NCI-H1694 (cell line): Measurements from ENCODE around the gene GNS.
"Not testable (repeated sequence)": the region's sequence is repeated elsewhere in the genome, so short reads cannot be mapped to it uniquely, and the experiment has no call there.

Experiments used
- DNase-seq: peaks from one replicate; lab custom pipeline; 2025; lab: John Stamatoyannopoulos, UW

Gene GNS

DNA sequence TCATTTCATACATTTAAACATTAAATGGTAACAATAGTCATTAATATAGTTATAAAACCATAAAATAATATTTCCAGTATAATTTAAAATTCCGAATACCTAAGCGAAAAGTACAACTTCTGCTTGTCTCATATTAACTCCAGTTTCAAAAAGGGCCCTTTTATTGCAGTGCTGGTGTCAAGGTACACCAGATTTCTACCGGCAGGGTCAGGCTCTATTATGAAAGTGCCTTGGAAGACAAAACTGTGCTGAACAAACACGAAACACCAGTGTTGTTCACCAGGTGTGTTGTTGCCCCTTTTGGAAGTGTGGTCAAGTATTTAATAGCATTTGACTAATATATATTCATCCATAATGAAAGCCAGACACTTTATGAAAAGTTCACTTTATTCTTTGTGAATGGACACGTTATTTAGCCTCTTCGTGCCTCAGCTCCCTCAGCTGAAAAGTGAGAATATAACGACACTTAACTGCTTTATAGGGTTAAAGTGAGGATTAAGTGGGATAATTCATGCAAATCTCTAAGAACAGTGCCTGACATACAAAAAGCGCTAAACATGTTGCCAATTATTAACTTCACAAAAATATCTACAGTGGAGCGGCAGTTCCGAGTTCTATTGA, 20.3 kb upstream of the GNS start:
- no peak for DNase-seq

- DNase-seq, result not testable (repeated sequence)
Observed at GRCh38 chr12:64775147-64775736, 16.0 kb upstream of the GNS start.

DNA sequence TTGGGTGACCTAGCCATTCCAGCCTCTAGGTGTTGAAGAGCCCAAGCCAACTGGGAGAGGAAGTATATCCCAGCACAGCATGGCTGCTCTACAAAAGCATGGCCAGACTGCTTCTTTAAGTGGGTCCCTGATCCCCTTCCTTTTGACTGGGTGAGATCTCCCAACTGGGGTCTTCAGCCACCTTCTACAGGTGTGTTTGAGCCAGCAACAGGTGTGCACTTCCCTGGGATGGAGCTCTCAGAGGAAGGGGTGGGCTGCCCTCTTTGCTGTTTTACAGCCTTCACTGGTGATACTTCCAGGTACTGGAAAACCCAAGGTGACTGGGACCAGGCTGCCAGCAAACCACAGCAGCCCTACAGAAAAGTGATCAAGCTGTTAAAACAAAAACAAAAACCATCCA, 14.2 kb upstream of the GNS start:
- DNase-seq, result no peak

DNA sequence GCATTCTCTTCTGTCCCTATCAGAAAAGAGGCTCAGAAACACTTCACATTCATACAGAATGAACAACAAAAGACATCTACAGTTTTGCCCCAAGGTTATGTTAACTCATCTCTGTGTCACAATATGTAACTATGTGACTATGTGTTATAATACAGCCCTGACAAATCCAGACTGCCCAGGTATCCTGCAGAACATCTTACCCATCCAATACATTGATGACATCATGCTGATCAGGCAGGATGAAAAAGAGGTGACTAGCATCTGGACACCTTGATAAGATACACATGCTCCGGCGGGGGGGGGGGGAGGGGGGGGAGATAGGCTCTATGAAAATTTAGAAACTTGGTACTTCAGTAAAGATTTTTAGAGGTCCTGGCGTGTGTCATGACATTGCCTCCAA, 8.3 kb upstream of the GNS start:
- no peak for DNase-seq

DNA sequence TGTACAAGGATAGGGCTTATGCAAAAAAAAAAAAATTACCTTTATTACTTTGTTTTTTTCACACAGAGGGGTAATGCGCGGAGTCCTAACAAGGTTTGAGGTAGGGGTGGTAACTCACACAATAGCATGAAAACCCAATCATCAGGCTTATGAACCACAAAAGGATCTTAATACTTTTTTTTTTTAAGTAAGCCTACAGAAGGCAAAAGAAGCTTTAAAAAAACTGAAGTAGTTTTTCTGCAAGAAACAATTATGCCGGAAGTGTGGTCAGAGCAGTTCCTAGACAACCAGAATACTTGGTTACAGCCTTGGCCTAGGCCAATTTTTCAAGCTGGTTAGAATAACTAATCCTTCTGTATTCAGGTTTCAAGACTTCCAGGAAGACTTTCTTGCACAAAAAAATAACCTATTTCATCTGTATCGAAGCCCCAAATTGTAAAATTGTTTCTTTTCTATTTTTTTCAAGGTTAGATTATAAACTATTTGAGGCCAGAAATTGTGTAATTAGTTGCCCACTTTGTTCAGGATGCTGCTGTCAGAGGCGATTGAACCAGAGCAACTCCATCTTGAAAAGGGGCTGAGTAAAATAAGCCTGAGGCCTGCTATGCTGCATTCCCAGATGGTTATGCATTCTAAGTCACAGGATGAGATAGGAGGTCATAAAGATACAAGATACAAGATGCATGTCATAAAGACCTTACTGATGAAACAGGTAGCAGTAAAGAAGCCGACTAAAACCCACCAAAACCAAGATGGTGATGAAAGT, 1.8 kb upstream of the GNS start:
- no peak for DNase-seq

DNA sequence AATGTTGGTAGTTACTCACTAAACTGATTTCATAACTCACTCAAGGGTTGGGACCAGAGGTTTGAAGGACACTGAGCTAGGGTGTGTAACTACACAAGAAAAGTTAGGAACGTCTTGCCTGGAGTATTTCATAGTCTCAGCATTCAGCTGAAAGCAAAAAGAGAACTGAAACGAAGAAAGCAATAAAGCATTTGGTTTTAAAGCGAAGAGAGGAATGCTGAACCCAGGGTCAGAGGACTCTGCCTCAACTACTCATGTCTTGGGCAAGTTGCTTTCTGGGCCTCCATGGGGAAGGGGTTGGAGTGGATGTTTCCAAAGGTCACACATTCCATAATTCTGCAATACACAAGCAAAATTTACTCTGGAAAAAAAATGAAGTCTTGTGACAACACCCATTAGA, 1.4 kb downstream of the GNS start:
- DNase-seq, result no peak

DNA sequence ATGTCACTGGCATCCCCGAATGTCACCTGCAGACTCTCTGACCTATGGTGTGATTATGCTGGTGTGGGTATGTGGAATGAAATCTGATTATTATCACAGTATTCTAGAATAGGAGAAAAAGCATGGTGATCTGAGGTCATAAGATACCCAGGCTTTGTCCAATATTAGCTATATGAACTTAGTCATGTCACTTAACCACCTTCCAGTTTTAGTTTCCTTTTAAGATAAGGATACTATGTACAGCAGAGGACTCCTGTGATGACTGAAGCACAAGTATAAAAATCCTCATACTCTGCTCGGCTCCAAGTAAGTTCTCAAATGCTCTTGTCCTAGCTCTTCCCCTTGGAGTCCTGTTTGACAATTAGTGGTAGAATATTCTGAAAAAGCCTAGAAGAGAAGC, 2.8 kb downstream of the GNS start:
- DNase-seq, result no peak

DNA sequence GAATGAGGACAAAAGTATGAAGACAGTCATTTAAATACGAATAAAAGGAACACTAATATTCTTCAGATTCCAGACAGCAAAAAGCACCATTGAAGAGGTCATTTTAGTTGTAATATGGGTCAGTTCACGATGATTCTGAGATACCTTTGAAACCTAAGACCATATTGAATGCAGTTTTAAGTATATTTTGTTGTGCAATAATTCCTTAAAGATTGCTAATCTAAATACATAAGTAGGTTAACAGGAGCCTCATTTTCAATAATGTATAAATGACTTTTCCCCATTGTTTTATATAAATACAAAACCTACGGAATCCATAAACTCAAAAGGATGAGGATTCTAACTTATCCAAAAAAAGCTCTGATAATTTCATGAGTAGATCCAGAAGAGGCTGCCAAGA, 5.8 kb downstream of the GNS start:
- no peak for DNase-seq

DNA sequence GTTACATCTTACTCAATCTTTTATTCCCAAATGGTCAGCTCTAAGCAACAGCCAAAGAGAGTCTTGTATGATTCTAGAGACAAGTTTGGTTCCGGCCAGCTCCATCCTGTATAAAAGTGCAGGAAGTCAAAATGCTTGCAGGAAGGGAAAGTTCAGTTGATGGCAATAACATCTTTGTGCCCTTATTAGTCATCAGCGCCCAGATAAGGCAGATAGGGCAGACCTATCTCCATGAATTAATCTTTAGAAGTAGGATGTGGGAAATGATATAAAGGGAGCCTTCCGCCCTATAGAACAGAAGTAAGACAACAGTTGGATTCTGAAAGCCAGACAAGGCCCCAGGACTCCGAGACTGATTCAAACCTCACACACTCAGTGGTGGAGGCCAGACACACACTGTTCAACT, 6.4 kb downstream of the GNS start:
- no peak for DNase-seq

DNA sequence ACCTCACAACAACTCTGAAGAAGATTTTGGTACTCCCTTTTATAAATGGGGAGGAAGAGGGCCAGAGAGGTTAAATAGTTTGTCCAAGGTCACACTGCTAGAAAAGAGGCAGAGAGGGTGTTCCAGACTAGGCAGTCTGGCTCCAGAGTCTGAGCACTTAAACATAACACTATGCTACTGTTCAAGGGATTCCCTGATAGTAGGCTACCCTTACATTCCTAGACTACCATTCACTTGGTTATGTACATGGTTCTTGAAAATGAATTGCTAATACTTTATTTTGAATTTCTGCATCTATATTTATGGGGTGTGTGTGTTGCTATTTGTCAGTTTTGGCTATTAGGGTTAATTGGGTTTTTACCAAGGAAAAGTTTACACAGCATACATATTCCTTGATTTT, 7.2 kb downstream of the GNS start:
- DNase-seq, result no peak

DNA sequence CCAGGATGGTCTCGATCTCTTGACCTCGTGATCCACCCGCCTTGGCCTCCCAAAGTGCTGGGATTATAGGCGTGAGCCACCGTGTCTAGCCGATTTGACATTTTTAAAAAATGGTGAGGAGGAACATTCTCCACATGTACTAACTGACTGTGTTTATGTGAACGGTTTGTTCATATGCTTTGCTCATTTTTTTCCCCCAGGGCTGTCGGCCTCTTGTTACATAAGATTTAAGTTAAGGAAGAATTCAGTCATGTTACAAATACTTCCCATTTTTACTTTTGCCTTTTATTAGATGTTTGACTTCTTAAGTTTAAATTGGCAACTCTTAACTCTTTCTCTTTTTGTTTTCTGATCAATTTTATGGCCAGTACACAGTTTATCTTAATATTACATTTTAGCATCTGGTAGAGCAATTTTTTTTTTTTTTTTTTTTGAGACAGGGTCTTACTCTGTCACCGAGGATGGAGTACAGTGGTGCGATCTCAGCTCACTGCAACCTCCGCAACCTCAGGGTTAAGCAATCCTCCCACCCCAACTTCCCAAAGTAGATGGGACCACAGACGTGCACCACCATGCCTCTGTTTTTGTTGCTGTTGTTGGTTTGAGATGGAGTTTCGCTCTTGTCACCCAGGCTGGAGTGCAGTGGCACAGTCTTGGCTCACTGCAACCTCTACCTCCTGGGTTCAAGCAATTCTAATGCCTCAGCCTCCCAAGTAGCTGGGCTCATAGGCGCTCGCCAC, 9.6 kb downstream of the GNS start:
- no peak for DNase-seq

DNA sequence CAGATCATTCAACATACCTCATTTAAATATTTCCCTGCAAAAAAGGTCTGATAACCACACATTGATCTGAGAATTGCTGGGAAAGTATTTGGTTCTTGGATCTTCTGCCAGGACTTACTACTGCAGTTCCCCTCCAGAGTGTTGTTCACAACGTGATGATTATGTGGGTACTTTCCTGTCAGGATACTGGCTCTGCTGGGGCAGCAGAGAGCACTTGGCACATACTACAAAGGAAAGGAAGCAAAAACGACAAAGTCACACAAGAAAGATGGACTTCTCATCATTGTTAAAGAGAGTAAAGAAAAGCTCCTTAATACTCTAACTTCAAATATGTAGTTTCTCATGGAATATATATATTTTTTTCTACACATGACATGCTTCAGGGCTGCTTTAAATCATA, 11.5 kb downstream of the GNS start:
- no peak for DNase-seq

DNA sequence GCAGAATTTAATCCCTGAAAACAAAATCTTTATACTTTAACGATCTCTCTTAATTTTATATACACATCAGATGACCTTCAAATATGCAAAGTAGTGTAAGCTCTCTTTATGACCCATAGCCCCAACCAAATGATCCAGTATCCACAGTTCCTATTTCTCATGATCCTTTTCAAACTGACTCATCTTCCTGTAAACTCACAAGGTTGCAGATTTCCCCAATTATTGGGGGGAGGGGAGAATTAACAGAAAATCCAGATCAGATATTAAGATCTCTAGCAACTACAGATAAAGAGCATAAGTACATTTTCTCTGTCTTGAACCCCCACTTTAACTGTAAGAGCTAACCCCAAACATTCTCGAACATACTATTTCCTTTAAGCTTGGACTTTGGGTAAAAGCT, 12.5 kb downstream of the GNS start:
- DNase-seq, result no peak

DNA sequence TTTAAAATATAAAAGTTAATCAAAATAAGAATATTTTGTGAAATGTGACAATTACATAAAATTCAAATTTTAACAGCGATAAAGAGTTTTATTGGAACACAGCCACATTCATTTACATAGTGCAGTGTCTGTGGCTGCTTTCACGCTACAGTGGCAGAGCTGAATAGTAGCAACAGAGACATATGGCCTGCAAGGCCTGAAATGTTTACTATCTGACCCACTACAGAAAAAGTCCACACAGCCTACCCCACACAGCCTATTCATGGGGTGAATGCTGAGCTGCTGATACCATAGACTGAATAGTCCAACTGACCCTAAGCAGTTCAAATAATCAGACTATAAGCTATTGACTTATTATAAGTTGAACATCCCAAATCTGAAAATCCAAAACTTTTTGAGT, 13.2 kb downstream of the GNS start:
- DNase-seq, result no peak

GRCh38 chr12:64745259-64745807, 13.9 kb downstream of the GNS start:
- DNase-seq, result no peak

- DNase-seq, result no peak
Observed at GRCh38 chr12:64744422-64745258, 14.6 kb downstream of the GNS start.

GRCh38 chr12:64743206-64743605, 16.0 kb downstream of the GNS start:
- DNase-seq, result no peak

DNA sequence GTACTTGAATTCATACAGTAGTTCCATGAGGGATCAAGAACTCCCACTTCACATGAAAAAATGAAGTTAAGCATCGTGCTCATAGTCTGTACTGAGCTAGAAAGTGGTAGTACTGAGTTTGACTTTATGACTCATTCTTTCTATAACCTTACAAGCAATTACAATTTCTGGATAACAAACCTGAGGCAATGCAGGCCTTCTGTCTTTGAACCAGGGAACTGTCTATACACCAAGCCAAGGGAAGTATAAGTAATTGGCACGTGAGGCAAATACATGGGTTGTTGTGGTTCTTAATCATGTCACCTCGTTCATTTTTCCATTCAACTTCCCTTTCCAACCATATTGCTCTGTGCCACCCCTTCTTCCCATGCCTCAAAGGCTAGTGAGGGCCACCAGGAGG, 16.8 kb downstream of the GNS start:
- DNase-seq, result no peak

- no peak for DNase-seq
Observed at GRCh38 chr12:64740646-64741045, 18.6 kb downstream of the GNS start.

GRCh38 chr12:64739778-64740177, 19.4 kb downstream of the GNS start:
- no peak for DNase-seq

DNA sequence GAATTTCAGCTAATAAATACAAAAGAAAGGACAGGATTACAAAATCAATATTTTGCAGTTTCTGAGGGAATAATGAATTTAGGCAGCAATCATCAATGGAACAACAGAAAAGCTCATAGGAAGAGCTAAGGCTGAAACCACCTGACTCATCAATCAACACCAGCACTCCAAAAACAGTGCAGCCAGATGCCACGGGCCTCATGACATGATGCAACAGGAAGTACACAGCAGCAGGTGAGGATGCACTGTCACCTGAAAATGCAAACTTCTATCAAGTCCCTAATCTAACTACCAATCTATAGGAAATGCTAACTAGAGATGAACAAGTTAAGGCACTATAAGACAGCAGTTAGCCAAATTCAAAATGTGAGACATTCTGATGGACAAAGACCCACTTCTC, 21.7 kb downstream of the GNS start:
- no peak for DNase-seq

- no peak for DNase-seq
Observed at GRCh38 chr12:64736771-64737170, 22.4 kb downstream of the GNS start.
